GM12872 (cell line): ENCODE results near the gene ANO1.

ENCODE experiments used
- TF ChIP-seq, protein P1 (sequence below): IDR thresholded peaks from 3 replicates; pipeline ENCODE4 v1.5.1; 2011; ENCODE audit warnings: low read depth, mild to moderate bottlenecking, low read length, moderate library complexity; ENCODE audit not compliant: insufficient read depth

ANO1 gene

DNA sequence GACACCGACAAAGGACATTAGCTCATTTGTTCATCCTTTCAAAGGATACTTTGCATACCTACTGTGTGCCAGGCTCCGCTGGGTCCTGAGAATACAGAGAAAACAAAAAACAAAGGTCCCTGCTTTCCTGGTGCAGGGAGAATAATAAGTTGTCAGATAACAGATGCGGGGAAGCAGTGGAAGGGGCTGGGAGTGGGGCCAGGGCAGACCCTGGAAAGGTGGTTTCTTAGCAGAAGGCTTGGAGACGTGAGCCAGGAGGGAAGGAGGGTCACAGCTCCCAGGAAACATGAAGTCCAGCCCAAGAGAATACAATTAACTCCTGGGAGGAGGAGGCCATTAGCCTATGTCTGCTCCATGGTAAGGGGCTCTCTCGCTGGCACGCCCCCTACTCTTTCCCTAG is 9.8 kb upstream of the ANO1 start:
- TF ChIP-seq, protein P1, sequence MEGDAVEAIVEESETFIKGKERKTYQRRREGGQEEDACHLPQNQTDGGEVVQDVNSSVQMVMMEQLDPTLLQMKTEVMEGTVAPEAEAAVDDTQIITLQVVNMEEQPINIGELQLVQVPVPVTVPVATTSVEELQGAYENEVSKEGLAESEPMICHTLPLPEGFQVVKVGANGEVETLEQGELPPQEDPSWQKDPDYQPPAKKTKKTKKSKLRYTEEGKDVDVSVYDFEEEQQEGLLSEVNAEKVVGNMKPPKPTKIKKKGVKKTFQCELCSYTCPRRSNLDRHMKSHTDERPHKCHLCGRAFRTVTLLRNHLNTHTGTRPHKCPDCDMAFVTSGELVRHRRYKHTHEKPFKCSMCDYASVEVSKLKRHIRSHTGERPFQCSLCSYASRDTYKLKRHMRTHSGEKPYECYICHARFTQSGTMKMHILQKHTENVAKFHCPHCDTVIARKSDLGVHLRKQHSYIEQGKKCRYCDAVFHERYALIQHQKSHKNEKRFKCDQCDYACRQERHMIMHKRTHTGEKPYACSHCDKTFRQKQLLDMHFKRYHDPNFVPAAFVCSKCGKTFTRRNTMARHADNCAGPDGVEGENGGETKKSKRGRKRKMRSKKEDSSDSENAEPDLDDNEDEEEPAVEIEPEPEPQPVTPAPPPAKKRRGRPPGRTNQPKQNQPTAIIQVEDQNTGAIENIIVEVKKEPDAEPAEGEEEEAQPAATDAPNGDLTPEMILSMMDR: no peak

GRCh38 chr11:70068950-70069349 is 9.2 kb upstream of the ANO1 start:
- TF ChIP-seq, protein P1: no peak

DNA sequence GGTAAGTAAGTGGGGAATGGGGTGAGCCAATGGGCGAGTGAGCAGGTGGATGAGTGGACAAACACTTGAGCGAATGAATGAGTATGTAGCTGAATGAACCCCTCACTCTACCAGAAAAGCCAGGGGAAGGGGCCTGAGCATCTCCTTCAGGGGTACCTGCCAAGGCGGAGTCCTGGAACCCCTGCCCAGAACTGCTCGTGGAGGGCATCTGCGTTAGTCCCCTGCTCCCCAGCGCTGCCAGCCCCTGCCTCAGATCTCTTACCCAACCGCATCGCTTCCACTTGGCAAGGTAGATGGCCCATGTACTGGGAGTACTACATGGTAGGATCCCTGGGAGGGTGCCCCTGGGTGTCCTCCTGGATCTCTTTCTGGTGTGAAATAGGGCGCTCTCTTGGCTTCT is 7.4 kb upstream of the ANO1 start:
- TF ChIP-seq, protein P1: no peak

- TF ChIP-seq, protein P1: no peak
Observed at GRCh38 chr11:70071996-70072395, 6.1 kb upstream of the ANO1 start.

- TF ChIP-seq, protein P1: no peak
Observed at GRCh38 chr11:70072461-70072860, 5.7 kb upstream of the ANO1 start.

DNA sequence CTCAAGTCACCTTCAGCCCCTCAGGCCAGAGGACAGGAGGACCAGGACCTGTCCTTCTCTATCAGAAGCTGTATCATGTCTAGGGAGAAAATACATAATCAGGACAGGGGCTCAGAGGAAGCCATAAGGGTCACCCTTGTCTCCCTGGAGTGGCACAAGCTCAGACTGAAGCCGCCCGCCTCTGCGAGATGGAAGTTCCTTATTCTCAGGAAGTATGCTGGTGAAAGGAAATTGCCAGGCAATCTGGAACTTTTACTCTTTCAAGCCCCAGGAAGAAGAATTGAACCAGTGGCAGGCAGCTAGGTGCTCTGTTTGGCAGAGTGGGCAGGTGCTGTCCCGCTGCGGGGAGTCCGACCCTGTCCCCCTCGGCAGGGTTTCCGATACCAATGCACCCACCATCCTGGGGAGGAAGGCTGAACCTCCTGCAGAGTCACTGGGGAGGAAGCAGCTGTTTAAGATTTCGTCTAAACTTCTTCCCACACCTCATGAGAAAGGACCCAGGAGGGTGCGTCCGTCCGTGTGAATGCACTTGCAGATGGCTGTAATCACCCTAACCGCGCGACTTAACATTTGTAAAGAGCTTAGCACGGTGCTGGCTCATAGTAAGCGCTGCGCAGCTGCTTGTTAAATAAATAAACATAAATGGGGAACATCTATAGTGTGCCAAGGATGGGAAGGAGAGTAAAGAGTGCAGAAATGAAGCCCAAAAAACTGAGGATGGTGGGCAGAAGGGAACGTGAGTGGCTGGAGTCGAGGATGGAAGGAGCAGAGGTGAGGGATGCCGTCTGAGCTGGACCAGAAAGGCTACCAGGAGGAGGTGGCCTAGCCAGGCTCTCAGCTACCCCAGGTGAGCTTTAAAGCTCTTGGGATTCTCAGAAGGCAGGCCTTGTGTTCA is 5.0 kb upstream of the ANO1 start:
- TF ChIP-seq, protein P1: no peak

DNA sequence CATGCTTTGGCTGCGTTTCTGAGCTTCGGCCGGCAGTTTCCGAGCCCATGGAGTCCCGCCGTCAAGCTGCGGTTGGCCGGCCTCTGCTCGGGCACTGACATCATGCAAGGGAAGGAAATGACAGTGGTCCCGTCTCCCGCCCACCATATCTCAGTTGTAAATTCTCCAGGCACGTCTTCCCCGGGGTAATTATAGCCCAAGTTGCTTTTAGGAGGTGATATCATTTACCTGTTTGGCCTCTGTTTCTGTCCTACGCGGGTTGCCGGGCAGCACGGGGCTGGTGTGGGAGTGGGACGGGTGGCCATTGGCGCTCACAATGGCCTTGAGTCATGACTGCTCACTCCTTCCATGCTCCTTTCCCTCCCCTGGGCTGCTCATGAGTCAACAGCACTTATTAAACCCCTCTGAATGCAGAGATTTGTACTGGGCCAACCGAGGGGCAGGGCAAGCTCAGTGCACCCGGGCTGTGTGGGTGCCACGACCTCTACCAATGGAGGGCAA is 4.2 kb upstream of the ANO1 start:
- TF ChIP-seq, protein P1: no peak
